ENCODE results near the gene ARL6IP6. TPM values are rescaled to one million over a fixed set of nuclear protein-coding genes. Genes with fewer than 3 reads are reported as not detected.

ARL6IP6 gene
- 37.3 and 44.8 TPM in 2 replicates for total RNA-seq (2014; rRNA removed; shearing (Covaris generic))

DNA sequence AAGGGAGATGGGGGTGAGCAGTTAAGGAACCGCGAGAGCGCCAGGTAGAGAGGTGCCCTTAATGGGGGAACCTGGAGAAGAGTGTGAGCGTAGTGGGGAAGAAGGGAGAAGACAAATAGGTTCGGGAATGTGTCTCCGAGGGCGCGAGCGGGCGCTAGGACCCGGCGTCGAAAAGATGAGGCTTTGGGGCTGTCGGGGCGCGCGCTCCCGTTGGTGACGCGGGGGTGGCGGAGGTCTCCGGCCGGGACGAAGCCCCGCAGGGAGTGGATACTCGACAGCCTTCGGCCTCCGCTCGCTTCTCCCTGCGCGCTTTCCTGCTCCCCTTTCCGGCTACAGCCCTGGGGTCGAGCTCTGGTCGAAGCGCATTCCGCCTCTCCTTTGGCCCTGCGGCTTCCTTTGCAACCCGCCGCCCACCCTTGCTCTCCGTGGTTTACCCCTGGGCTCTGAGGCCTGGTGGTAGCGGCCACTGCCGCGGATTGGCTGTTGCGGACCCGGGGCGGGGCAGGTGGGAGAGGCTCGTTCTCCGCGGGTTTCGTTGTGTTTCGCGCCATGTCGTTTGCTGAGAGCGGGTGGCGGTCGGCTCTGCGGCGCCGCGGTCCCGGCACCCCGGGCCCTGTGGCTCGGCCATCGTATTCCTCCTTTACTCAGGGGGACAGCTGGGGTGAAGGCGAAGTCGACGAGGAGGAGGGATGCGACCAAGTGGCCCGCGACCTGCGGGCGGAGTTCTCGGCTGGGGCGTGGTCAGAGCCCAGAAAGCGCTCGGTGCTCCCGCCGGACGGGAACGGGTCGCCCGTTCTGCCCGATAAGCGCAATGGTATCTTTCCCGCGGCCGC is at the start of gene ARL6IP6:
Gene ARL6IP6, plus strand, starts transcription at position 545 of the 833 bp plus-strand sequence. Its CDS starts 5 bp downstream, at position 550.
- DNase-seq (ENCODE audit: low read depth), result peak; percentile 95

DNA sequence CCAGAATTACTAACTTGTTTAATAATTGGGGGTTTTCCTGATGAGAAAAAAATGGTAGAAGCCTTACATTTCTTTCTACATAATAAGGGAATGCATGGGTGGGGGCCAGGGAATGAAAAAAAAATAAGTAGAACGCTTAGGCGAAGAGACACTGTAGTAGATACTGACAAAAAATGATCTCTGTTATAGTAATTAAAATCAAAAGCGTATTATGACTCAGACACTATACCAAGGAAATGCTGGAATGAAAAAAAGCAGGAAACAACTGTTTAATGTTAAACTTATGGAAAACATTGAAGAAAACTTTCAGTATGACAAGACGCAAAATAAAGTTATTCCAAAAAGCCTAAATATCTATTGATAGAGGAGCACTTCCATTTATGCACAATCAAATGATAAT is 44.1 kb upstream of the ARL6IP6 start:
- DNase-seq (ENCODE audit: low read depth), result no peak

DNA sequence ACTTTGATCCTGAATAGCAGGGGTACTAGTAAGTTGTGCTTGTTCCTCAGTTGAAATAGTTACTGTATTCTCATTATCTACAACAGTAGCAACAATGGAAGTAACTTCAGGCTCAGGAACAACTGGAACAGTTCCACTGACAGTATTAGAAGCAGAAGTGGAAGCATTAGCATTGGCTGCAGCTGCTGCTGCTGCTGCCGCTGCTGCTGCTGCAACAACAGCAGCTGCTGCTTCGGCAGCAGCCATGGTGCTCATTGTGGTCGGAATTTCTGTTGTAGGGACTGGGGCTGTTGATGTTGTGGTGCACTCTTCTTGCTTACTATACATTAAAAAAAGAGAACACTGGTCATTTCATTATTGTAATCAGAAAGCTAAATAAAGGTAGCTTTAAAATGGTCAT is 42.0 kb upstream of the ARL6IP6 start:
- no peak for DNase-seq (ENCODE audit: low read depth)

DNA sequence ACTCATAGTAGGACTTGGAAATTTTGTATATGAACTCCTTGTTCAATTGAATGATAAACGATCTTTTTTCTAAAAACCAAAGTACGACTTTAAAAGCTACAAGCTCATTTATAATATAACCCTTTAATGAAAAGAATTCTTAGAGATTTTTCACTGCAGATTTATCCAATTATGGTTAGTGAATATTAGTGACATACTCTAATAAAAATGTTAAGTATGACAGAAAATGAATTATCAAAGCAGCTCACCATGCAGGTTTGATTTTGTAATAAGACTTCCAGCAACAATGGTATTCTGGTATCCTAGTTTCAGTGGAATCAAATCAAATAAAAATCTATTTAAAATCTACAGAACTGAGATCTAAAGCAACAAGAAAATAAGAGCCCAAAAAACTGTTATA is 39.6 kb upstream of the ARL6IP6 start:
- no peak for DNase-seq (ENCODE audit: low read depth)

DNA sequence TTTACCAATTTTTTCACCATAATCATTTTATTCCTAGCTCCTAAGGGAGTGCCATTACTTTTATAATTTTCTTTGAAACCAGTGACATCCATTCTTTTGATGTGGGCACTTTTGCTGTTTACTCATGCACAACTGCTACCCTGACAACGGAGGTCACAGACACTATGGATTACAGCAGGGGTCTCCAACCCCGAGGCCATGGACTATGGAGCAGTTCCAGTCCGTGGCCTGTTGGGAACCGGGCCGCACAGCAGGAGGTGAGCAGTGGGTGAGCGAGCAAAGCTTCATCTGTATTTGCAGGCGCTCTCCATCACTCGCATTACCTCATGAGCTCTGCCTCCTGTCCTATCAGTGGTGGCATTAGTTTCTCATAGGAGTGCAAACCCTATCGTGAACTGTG is 35.8 kb upstream of the ARL6IP6 start:
- DNase-seq (ENCODE audit: low read depth), result no peak

DNA sequence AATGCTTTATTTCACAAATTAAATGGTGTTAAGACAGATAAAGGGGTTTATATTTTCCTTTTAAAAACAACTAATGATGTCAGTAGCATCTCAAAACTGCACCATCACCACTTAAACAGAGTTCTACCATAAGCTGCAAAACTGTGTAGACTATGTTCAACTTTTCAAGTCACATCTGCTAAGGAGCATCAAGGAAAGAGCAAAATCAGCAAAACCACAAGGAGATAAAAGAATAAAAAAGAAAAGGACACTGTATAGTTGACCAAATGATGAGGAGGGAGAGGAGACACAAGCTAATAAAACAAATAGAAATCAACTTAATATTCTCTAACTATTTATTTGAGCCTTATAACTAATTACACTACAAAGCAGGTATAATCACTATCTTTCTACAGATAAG is 35.0 kb upstream of the ARL6IP6 start:
- DNase-seq (ENCODE audit: low read depth), result no peak

DNA sequence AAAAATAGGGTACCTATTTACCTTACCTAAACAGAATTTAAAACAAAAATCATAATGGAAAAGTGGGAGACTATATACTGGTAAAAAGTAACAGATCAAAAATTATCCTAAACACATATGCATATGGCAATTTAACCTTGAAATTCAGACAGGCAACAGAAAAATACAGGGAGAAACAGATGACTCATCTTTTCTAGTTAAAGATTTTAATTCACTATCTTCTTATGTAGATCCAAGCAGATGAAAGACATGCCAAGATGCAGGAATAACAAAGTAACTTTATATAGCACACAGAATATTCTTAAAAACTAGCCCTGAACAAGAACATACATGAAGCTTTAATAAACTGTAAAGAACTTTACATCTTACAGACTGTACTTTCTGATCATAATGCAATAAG is 32.1 kb upstream of the ARL6IP6 start:
- no peak for DNase-seq (ENCODE audit: low read depth)

DNA sequence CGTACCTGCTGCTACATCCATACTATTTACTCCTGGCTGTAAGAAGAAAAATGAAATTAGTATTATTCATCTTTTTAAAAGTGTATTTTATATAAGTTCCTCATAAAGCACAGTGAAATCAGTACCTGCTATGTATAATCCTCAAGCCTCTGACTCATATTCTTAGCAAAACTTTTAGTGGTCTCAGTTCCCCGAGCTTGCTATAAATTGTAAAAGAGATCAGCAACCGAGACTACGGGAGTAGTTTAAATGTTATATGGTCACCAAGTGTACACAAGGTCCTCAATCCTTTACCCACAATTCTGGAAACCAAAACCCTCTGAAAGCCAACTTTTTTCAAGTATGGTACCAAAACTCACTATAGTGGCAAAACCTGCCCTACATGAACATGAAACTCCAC is 25.4 kb upstream of the ARL6IP6 start:
- no peak for DNase-seq (ENCODE audit: low read depth)

DNA sequence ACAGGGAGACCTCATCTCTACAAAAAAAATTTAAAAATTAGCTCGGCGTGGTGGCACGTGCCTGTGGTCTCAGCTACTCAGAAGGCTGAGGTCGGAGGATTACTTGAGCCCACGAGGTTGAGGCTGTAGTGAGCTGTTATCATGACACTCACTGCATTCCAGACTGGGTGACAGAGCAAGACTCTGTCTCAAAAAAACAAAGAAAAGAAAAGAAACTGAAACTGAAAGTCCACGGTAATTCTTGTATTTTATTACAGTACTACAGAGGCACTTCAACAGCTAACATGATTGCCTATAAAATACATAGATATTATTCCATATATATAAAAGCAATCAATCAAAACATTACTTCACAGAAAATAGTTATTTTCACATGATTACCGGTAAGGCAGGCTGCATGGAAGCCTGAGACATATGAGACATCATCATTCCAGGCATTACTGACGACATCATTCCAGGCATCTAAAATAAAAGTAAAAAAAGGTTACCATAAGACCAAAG is 24.2 kb upstream of the ARL6IP6 start:
- DNase-seq (ENCODE audit: low read depth), result peak; percentile 88

DNA sequence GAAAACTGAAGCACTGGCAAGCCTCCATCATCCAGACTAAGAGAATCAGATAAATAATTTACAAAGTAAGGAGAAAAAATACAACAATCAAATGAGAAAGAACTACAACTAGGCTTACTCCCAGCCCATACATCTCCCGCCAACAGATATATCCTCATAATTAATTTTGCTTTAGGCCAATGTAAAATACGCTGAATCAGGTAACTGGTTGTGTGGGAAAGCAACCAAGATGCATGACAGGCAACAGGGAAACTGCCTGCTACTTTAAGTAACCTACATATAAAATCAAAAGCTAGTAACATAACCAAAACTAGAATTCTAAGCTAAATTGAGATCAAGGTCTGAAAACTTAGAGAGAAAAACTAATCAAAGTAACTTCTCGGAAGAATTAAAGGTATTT is 22.7 kb upstream of the ARL6IP6 start:
- no peak for DNase-seq (ENCODE audit: low read depth)

DNA sequence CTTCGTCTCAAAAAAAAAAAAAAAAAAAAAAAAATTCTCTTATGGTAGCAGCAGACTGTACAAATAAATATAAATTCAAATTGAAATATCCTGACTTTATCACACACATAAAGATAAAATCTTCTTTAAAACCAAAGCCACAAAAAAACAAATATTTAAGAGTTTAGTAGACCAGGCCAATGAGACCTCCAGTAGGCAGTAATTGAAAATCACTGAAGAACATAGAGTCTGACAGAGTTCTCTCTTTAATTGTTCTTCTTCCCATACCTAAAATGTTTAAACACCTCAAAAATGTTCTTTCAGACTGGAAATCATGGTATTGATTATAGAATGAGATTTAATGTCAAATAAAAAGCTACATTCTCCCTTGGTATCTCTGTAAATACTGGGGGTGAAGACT is 21.9 kb upstream of the ARL6IP6 start:
- DNase-seq (ENCODE audit: low read depth), result no peak

DNA sequence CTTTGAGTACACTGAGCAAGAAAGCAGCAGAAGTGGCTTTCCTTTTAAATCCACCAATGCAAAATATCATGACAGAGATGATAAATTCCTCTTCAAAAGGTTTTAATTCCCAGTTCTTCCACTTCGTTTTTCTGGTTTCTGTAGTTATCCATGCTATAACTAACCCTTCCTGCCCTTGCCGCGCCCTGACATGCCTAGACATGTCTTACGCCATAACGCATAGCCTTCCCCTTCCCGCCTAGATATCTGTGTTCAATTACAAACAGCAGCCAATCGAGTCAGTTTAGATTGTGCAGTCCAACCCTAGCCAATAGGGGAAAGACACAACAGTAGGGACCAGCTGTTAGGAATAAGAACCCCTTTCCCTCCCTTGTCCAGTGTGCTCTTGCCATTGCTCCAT is 17.2 kb upstream of the ARL6IP6 start:
- no peak for DNase-seq (ENCODE audit: low read depth)

DNA sequence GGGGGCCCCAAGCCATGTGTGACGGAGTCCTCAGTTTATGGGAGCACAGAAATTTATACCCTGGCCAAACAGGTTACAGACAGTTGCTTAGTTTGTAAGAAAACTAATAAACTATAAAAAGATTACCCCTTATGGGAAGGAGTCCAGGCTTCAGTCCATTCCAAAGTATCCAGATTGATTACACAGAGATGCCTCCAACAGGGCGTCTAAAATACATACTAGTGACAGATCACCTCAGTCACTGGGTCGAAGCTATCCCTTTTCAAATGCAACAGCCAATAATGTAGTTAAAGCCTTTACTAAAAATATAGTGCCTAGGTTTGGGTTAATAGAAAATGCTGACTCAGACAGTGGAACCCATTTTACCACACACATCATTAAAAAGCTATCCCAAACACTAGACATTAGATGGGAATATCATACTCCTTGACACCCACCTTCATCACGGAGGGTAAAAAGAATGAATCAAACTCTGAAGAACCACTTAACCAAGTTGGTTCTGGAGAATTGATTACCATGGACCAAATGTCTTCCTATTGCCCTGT is 11.9 kb upstream of the ARL6IP6 start:
- no peak for DNase-seq (ENCODE audit: low read depth)

DNA sequence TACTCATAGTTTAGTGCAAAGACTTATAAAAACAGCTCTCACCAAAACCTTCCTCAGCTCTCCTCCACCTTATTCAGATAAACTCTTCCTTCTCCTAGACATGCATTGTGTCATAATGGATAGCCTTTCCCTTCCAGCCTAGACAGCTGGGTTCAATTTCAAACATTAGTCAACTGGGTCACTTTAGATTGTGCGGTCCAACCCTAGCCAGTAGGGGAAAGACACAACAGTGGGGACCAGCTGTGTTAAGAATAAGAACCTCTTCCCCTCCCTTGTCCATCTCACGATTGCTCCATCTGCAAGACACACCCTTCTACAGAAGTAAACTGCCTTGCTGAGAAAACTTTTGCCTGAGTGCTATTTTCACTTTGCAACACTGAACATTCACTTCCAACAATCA is 9.7 kb upstream of the ARL6IP6 start:
- no peak for DNase-seq (ENCODE audit: low read depth)

DNA sequence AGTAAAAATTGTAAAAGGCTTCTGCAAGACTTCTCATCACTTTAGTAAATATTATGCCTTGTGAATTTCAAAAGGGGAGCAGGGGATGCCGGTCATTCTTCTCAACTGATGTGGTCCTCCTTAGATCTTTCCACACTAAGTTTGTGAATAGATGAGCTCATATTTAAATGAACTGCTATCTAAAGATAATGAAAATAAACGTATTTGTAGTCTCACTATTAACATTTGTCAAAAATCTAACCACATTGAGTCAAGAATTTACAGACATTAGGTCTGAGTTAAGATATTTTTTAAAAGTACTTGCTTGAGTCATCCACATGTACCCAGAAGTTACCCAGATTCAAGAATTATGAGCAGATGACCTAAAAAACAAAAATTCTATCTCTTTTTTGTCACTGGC is 7.7 kb upstream of the ARL6IP6 start:
- no peak for DNase-seq (ENCODE audit: low read depth)

DNA sequence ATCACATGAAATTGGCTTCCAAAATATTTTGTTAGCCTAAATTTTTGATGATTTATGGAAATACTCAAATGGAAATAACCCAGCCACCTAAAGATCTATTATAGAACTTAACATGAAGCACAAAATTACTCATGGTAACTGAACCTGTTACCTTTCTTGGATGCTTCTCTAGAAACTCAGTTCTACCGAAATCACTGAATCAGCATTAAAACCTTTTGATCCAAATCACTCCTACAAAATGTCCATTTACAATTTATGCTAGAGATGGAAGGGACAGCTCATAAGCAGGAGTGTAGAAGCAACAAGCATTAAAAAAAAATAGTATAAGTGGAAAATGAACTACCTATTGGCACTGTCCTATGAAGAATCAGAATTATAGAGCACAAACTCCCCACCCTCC is 3.3 kb upstream of the ARL6IP6 start:
- no peak for DNase-seq (ENCODE audit: low read depth)

DNA sequence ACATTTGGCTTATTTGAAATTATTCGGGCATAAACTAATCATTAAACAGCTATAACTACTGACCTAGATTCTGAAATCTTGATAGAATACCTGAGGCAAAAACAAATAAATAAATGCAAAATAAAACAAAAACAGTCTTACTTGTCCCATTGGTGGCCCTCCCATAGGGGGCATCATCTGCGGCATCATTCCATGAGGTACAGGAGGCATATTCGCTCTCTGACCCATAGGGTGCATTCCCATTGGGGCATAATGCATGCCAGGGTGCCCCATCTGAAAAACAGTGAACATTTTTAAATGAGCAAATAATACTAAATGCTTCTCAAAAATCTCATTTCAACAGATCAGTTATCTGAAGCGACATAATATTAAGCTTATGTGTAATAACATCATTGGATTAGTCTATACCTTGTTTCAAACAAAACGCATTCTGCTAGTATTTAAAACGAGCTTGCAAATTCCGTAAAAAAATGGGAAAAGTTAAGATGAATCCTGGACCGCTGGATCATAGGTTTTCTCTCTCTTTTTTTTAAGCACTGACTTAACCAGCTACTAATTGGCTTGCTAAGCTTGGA is 2.5 kb upstream of the ARL6IP6 start:
- peak; percentile 37 for DNase-seq (ENCODE audit: low read depth)

DNA sequence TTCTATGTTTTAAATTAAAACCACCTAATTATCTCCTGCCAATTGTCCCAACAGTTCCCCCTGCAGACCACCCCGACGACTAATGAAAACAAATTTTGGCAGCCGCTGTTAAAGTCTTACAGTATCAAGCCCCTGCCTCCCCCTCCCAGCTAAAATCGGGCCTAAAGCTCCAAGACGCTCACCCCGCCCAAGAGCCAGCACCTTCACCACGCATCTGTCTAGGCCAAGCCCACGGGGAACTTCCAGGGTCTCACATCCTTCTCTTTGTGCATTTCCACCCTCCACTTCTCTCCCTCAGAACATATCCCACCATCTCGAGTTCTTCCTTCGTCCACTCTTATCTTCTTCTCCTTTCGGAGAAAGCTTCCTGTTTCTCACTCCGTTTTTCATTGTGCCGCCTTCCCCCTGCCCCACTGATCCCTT is 1.6 kb upstream of the ARL6IP6 start:
- DNase-seq (ENCODE audit: low read depth), result peak; percentile 23

DNA sequence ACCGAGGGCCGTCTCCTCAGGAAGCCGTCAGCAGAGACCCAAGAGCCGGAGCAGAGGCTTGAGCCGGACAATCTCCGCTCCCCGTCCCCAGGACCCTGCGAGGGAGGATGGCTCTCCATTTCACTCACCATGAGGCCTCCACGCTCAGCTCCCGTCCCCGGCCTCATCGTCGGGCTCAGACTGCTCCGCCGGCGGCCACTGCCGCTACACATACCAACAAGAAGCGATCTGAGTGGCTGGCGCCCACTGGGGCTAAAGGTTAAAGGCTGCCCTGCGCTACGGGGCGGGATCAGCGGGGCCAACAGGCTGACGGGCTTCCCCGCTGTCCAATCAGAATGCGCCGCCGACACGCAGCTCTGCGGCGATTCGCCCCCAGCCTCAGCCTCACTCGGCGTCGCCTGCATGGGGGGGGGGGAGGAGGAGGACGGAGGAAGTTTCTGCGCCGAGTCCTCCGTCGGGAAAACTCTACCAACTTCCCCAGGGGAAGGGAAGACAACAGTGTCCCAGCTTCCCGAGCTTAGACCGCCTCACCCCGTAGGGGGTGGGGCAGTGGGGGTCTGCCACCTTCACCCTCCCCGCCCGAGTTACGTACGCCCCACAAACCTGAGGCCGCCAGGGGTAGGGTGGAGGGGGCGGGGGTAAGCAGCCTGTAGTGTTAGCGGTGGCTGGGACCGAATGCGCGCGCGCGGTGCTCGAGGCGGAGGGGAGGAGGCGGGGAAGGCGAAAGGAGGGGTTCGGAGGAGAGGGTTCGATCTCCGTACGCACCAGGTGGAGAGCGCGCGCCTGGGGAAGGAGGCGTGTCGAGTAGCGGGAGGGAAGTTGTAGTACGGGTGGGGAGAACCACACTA is 968 bp upstream of the ARL6IP6 start, which contains the start of gene PRPF40A:
Gene PRPF40A, minus strand, starts transcription at position 234 of the 848 bp plus-strand sequence. Its CDS starts 22 bp downstream, at position 212.
- peak; percentile 98 for DNase-seq (ENCODE audit: low read depth)

DNA sequence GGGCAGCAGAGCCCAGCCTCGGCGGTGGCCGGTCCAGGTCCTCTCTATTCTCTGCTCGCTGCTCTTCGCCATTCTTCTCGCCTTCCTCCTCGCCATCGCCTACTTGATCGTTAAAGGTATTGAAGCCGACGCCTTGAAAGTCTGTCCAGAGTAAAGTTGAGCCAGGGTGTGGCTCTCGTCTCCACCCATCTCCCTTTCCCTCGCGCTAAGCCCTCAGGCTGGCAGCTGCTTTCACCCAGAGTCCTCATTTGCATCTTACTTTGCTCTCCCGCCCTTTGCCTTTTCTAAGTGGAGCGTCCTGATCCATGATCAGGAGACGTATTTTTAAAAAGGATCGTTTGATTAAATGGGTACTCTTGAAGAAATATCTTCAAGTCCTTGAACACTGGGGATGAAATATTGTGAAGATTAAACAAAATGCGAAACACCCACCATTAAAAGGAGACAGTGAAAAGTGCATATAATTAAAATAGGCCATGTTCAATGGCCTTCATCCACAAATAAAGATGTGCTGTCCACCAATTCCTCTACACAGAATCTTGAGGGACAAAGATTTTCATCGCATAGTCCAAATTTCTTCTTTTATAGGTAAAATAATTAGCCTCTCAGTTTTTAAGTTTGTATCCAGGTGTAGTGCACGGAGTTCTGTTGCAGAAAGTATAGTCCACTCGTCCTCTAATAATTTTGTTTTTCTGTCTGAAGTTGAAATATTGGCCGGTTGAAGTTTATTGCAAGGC is 657 bp downstream of the ARL6IP6 start:
- peak; percentile 78 for DNase-seq (ENCODE audit: low read depth)

DNA sequence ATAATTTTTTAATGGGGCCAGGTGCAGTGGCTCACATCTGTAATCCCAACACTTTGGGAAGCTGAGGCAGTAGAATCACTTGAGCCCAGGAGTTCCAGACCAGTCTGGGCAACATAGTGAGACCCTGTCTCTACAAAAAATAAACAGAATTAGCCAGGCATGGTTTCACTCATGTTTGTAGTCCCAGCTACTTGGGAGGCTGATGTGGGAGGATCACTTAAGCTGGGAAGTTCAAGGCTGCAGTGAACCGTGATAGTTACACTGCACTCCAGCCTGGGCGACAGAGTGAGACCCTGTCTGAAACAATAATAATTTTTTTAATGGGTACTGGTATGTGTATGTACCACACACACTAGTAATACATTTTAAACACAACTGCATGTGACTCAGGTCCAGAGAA is 2.4 kb downstream of the ARL6IP6 start:
- no peak for DNase-seq (ENCODE audit: low read depth)

Measured in Daoy (cell line).